Measurements from ENCODE around the gene PIP5K1C. TPM values are rescaled to one million over a fixed set of nuclear protein-coding genes. Genes with fewer than 3 reads are reported as not detected.

PIP5K1C gene, protein sequence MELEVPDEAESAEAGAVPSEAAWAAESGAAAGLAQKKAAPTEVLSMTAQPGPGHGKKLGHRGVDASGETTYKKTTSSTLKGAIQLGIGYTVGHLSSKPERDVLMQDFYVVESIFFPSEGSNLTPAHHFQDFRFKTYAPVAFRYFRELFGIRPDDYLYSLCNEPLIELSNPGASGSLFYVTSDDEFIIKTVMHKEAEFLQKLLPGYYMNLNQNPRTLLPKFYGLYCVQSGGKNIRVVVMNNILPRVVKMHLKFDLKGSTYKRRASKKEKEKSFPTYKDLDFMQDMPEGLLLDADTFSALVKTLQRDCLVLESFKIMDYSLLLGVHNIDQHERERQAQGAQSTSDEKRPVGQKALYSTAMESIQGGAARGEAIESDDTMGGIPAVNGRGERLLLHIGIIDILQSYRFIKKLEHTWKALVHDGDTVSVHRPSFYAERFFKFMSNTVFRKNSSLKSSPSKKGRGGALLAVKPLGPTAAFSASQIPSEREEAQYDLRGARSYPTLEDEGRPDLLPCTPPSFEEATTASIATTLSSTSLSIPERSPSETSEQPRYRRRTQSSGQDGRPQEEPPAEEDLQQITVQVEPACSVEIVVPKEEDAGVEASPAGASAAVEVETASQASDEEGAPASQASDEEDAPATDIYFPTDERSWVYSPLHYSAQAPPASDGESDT
- 10 to 100 TPM; 21.5 to 32.4 (median 30.7) TPM for total RNA-seq
- 10 to 100 TPM in 1 of 2 donors, 1 to 10 TPM in 1; 6.8 to 17.8 TPM for polyA plus RNA-seq
- 27.9 reads per million, percentile 58 among the genes with 10 or more reads in this experiment for total RNA-seq

DNA sequence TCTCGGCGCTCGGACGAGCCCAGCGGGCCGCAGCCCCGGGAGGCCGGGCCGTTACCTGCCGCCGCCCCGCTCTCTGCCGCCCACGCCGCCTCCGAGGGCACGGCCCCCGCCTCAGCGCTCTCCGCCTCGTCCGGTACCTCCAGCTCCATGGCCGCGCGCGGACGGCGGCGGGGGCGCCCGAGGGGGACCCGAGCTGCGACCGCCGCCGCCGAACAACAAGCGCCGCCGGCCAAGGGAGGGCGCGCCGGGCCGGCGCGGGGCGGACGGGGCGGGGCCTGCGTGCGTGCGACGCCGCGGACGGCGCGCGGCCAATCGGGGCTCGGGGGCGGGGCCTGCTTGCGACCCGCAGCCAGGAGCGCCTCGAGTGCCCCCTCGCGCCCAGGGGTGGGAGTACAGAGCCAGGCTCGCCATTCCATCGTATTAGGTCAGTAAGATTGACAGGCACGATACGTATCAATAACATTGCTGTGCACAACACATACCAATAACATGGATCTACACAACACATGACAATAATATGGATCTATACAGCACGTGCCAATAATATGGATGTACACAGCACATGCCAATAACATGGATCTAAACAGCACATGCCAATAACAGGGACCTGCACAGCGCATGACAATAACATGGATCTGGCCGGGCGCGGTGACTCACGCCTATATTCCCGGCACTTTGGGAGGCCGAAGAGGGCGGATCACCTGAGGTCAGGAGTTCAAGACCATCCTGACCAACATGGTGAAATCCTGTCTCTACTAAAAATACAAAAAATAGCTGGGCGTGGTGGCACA is at the start of gene PIP5K1C:
Gene PIP5K1C (minus strand): TSS at position 227 of the 791 bp plus-strand sequence. CDS start 78 bp downstream, at position 149.
- intact Hi-C loops (cut with micrococcal nuclease): loop anchor here (1.0 to 10.0 kb wide), 8 partner anchors 8 to 146 kb away; partner anchors contain the start of genes APBA3 (in 1 of the 2) and MFSD12 (in 1 of the 2)
- ATAC-seq (peak; percentile 100), DNase-seq (peak; percentile 82 to 98 (median 90))
- Mint-ChIP-seq H3K4me1 (peaks cover 6 to 41% (median 28%) of the 10 kb centered on the region in 7 donors), H3K9me3 (no peaks in the 10 kb centered on the region), H3K27ac (peak within 1 kb of the TSS in 8 of 9 donors; percentile 60 to 91 (median 82)), H3K27me3 (peaks cover 0 to 6% (median 0%) of the 10 kb centered on the region in 5 donors), H3K4me3 (peak within 1 kb of the TSS; percentile 88 to 97 (median 92)), H3K36me3 (no peaks in the 10 kb centered on the region)
- no peaks in the 10 kb centered on the region for H3K9me3 ChIP-seq (ENCODE audit: control insufficient read depth in 2 of 3, low read length in 3 of 3)
- ChIA-PET POLR2A (interaction anchor here (2.3 to 5.8 kb wide), 2 partner anchors 12 to 62 kb away, joined by 10 to 79 read pairs; partner anchors contain the start of gene MRPL54), CTCF (interaction anchor here (0.7 to 3.3 kb wide), 4 partner anchors 12 to 144 kb away, joined by 3 to 22 read pairs (median 4); no protein-coding TSS in a partner anchor)
- peak within 1 kb of the TSS; percentile 66 for H3K4me3 ChIP-seq (ENCODE audit: low read length)
- H3K36me3 ChIP-seq (ENCODE audit: control insufficient read depth in 2 of 3, insufficient read depth in 3 of 3, low read length in 3 of 3): peaks cover 0 to 3% (median 0%) of the 10 kb centered on the region in 3 experiments
- no peaks in the 10 kb centered on the region for H3K27me3 ChIP-seq (ENCODE audit: control insufficient read depth in 2 of 2, insufficient read depth in 2 of 2, low read length in 2 of 2)
- peaks cover 0 to 9% of the 10 kb centered on the region in 2 donors for H3K4me1 ChIP-seq (ENCODE audit: control insufficient read depth in 2 of 2, insufficient read depth in 2 of 2, low read length in 2 of 2)
- H3K27ac ChIP-seq (ENCODE audit: low read depth, low read length): peak within 1 kb of the TSS; percentile 67

GRCh38 chr19:3748965-3749364 is 48.7 kb upstream of the PIP5K1C start:
- Histone ChIP-seq H3K4me3 (ENCODE audit: low read length) (no peak overlapping the region), H3K27ac (ENCODE audit: low read depth, low read length) (no peak overlapping the region), H3K36me3 (ENCODE audit: control insufficient read depth in 2 of 3, insufficient read depth in 3 of 3, low read length in 3 of 3) (peaks cover 0 to 46% (median 0%) of the 10 kb centered on the region in 3 experiments), H3K9me3 (ENCODE audit: control insufficient read depth in 2 of 3, low read length in 3 of 3) (no peaks in the 10 kb centered on the region), H3K4me1 (ENCODE audit: control insufficient read depth in 2 of 2, insufficient read depth in 2 of 2, low read length in 2 of 2) (no peaks in the 10 kb centered on the region), H3K27me3 (ENCODE audit: control insufficient read depth in 2 of 2, insufficient read depth in 2 of 2, low read length in 2 of 2) (no peaks in the 10 kb centered on the region)
- Mint-ChIP-seq H3K9me3 (peaks cover 0 to 2% (median 0%) of the 10 kb centered on the region in 11 donors), H3K27ac (no peak overlapping the region), H3K36me3 (peaks cover 6 to 18% (median 10%) of the 10 kb centered on the region in 5 donors), H3K4me3 (no peak overlapping the region), H3K4me1 (no peaks in the 10 kb centered on the region), H3K27me3 (no peaks in the 10 kb centered on the region)
- CTCF ChIA-PET: interaction anchor here (0.6 to 1.7 kb wide), 4 partner anchors 13 to 456 kb away, joined by 3 to 6 read pairs (median 4); partner anchors contain the start of genes APBA3 and MRPL54
- no peak for DNase-seq
- POLR2A ChIA-PET: no interaction called here
- intact Hi-C loops (cut with micrococcal nuclease): no loop called here
- no peak for ATAC-seq

- H3K27me3 Mint-ChIP-seq: no peaks in the 10 kb centered on the region
- ChIA-PET CTCF (no interaction called here), POLR2A (no interaction called here)
- DNase-seq: no peak
- Histone ChIP-seq H3K9me3 (ENCODE audit: control insufficient read depth in 2 of 3, low read length in 3 of 3) (no peaks in the 10 kb centered on the region), H3K27ac (ENCODE audit: low read depth, low read length) (no peak overlapping the region), H3K4me1 (ENCODE audit: control insufficient read depth in 2 of 2, insufficient read depth in 2 of 2, low read length in 2 of 2) (no peaks in the 10 kb centered on the region), H3K36me3 (ENCODE audit: control insufficient read depth in 2 of 3, insufficient read depth in 3 of 3, low read length in 3 of 3) (peaks cover 0 to 21% (median 0%) of the 10 kb centered on the region in 3 experiments), H3K4me3 (ENCODE audit: low read length) (no peak overlapping the region), H3K27me3 (ENCODE audit: control insufficient read depth in 2 of 2, insufficient read depth in 2 of 2, low read length in 2 of 2) (no peaks in the 10 kb centered on the region)
- no peaks in the 10 kb centered on the region for H3K4me1 Mint-ChIP-seq
- H3K36me3 Mint-ChIP-seq: peaks cover 6 to 18% (median 11%) of the 10 kb centered on the region in 5 donors
- H3K27ac Mint-ChIP-seq: no peak overlapping the region
- H3K4me3 Mint-ChIP-seq: no peak overlapping the region
- intact Hi-C loops (cut with micrococcal nuclease): no loop called here
- ATAC-seq: no peak
- H3K9me3 Mint-ChIP-seq: peaks cover 0 to 2% (median 0%) of the 10 kb centered on the region in 11 donors
These were observed 46.2 kb upstream of the PIP5K1C start for GRCh38 chr19:3746371-3747056.

DNA sequence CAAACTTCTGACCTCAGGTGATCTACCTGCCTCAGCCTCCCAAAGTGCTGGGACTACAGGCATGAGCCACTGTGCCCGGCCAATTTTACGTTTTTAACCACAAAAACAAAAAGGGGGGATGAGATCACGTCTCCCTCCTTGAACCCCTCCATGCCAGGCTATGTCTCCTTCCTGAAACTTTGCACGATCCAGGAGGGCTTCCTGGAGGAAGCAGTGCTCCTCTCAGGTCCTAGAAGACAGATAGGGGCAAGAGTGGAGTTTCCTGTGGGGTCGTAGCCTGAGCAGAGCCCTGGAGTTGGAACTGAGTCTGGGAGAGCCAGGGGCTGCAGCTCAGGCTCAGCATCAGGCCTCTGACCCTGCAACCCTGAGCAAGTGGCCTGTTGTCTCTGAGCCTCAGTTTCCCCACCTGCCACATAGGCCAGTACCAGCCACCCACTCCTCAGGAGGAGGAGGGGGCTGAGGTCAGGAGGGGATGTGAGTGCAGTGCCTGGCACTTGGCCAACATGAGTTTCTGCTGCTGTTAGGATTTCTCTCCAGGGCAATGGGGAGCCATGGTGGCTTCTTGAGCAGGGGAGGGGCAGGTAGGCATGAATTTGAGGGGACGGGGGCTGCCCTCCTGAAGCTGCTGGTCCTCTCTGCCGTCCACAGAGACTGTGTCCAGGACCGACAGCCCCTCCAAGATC is 45.2 kb upstream of the PIP5K1C start:
- DNase-seq: no peak
- ChIA-PET POLR2A (no interaction called here), CTCF (no interaction called here)
- Mint-ChIP-seq H3K9me3 (peaks cover 0 to 2% (median 0%) of the 10 kb centered on the region in 11 donors), H3K36me3 (peaks cover 3 to 15% (median 7%) of the 10 kb centered on the region in 5 donors), H3K4me1 (no peaks in the 10 kb centered on the region), H3K4me3 (no peak overlapping the region), H3K27ac (no peak overlapping the region), H3K27me3 (no peaks in the 10 kb centered on the region)
- Histone ChIP-seq H3K27ac (ENCODE audit: low read depth, low read length) (no peak overlapping the region), H3K9me3 (ENCODE audit: control insufficient read depth in 2 of 3, low read length in 3 of 3) (no peaks in the 10 kb centered on the region), H3K4me1 (ENCODE audit: control insufficient read depth in 2 of 2, insufficient read depth in 2 of 2, low read length in 2 of 2) (no peaks in the 10 kb centered on the region), H3K4me3 (ENCODE audit: low read length) (no peak overlapping the region), H3K27me3 (ENCODE audit: control insufficient read depth in 2 of 2, insufficient read depth in 2 of 2, low read length in 2 of 2) (no peaks in the 10 kb centered on the region), H3K36me3 (ENCODE audit: control insufficient read depth in 2 of 3, insufficient read depth in 3 of 3, low read length in 3 of 3) (peaks cover 0 to 12% (median 0%) of the 10 kb centered on the region in 3 experiments)
- no peak for ATAC-seq
- intact Hi-C loops (cut with micrococcal nuclease): no loop called here

DNA sequence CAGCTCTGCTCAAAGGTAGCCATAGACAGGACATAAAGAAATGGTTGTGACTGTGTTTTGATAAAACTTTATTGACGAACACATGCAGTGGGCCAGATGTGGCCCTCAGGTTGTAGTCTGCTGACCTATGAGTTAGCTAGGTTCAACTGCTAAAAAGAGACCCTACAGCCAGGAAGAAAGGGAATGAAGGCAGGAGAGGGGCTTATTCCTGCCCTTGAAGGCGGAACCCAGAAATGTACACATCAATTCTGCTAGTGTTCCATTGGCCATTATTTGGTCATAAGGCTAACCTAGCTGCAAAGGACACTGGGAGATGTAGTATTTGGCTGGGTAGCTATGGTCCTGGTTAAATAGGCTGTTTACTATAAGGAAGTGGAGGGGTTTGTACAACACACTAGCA is 43.2 kb upstream of the PIP5K1C start:
- Mint-ChIP-seq H3K4me3 (no peak overlapping the region), H3K9me3 (no peaks in the 10 kb centered on the region), H3K4me1 (peaks cover 3 to 14% (median 9%) of the 10 kb centered on the region in 7 donors), H3K27ac (peak overlapping the region in 2 of 9 donors; percentile 21 to 36), H3K36me3 (peaks cover 0 to 5% (median 0%) of the 10 kb centered on the region in 5 donors), H3K27me3 (no peaks in the 10 kb centered on the region)
- no peaks in the 10 kb centered on the region for H3K36me3 ChIP-seq (ENCODE audit: control insufficient read depth in 2 of 3, insufficient read depth in 3 of 3, low read length in 3 of 3)
- H3K27ac ChIP-seq (ENCODE audit: low read depth, low read length): no peak overlapping the region
- no peaks in the 10 kb centered on the region for H3K9me3 ChIP-seq (ENCODE audit: control insufficient read depth in 2 of 3, low read length in 3 of 3)
- ChIA-PET CTCF (no interaction called here), POLR2A (interaction anchor here (1.2 kb wide), 1 partner anchor 30 kb away, joined by 3 read pairs; no protein-coding TSS in a partner anchor)
- H3K4me3 ChIP-seq (ENCODE audit: low read length): no peak overlapping the region
- peaks cover 0 to 14% of the 10 kb centered on the region in 2 donors for H3K4me1 ChIP-seq (ENCODE audit: control insufficient read depth in 2 of 2, insufficient read depth in 2 of 2, low read length in 2 of 2)
- DNase-seq (no peak), ATAC-seq (no peak)
- H3K27me3 ChIP-seq (ENCODE audit: control insufficient read depth in 2 of 2, insufficient read depth in 2 of 2, low read length in 2 of 2): no peaks in the 10 kb centered on the region
- intact Hi-C loops (cut with micrococcal nuclease): no loop called here

Data from naive thymus-derived CD4-positive, alpha-beta T cell (primary cell).